ENCODE results near the gene RSF1. TPM values are rescaled to one million over a fixed set of nuclear protein-coding genes. Genes with fewer than 3 reads are reported as not detected.

Gene RSF1
- total RNA-seq, 1 donor from 2014 or later = 68.8 TPM

- Mint-ChIP-seq H3K4me3 (no peak overlapping the region), H3K9me3 (no peaks in the 10 kb centered on the region), H3K4me1 (peaks cover 16% of the 10 kb centered on the region), H3K27me3 (no peaks in the 10 kb centered on the region), H3K27ac (no peak overlapping the region), H3K36me3 (ENCODE audit: low read depth) (peaks cover 45% of the 10 kb centered on the region)
- no peak for TF ChIP-seq CTCF (IDR thresholded peaks at IDR 0.05)
- POLR2A ChIA-PET = no interaction called here
- intact Hi-C loops (cut with micrococcal nuclease) = no loop called here
- CTCF ChIA-PET = interaction anchor here (0.6 kb wide), 1 partner anchor 93 kb away, joined by 3 read pairs; no protein-coding TSS in a partner anchor
- ATAC-seq (ENCODE audit: low read depth) (no peak), DNase-seq (no peak)
Observed at GRCh38 chr11:77710358-77710757, 110.2 kb downstream of the RSF1 start.

- POLR2A ChIA-PET = interaction anchor here (0.7 kb wide), 2 partner anchors 77 to 87 kb away, joined by 5 read pairs; no protein-coding TSS in a partner anchor
- no peaks in the 10 kb centered on the region for H3K9me3 Mint-ChIP-seq
- no peaks in the 10 kb centered on the region for H3K27me3 Mint-ChIP-seq
- H3K4me3 Mint-ChIP-seq = no peak overlapping the region
- peaks cover 12% of the 10 kb centered on the region for H3K4me1 Mint-ChIP-seq
- peaks cover 48% of the 10 kb centered on the region for H3K36me3 Mint-ChIP-seq (ENCODE audit: low read depth)
- DNase-seq (no peak), ATAC-seq (ENCODE audit: low read depth) (no peak)
- intact Hi-C loops (cut with micrococcal nuclease) = no loop called here
- H3K27ac Mint-ChIP-seq = no peak overlapping the region
- CTCF ChIA-PET = no interaction called here
- TF ChIP-seq CTCF (IDR thresholded peaks at IDR 0.05) = no peak
Observed at GRCh38 chr11:77705876-77706579, 114.5 kb downstream of the RSF1 start.

- H3K27ac Mint-ChIP-seq = no peak overlapping the region
- intact Hi-C loops (cut with micrococcal nuclease) = no loop called here
- H3K4me3 Mint-ChIP-seq = no peak overlapping the region
- no peaks in the 10 kb centered on the region for H3K27me3 Mint-ChIP-seq
- ChIA-PET POLR2A (no interaction called here), CTCF (no interaction called here)
- no peak for TF ChIP-seq CTCF (IDR thresholded peaks at IDR 0.05)
- ATAC-seq (ENCODE audit: low read depth) (no peak), DNase-seq (no peak)
- H3K9me3 Mint-ChIP-seq = no peaks in the 10 kb centered on the region
- peaks cover 11% of the 10 kb centered on the region for H3K4me1 Mint-ChIP-seq
- peaks cover 50% of the 10 kb centered on the region for H3K36me3 Mint-ChIP-seq (ENCODE audit: low read depth)
Observed at GRCh38 chr11:77705195-77705875, 115.2 kb downstream of the RSF1 start.

GRCh38 chr11:77704029-77704428 lies 116.5 kb downstream of the RSF1 start:
- no peak overlapping the region for H3K4me3 Mint-ChIP-seq
- H3K27me3 Mint-ChIP-seq = no peaks in the 10 kb centered on the region
- POLR2A ChIA-PET = interaction anchor here (0.6 kb wide), 1 partner anchor 25 kb away, joined by 3 read pairs; no protein-coding TSS in a partner anchor
- CTCF ChIA-PET = no interaction called here
- ATAC-seq (ENCODE audit: low read depth) (no peak), DNase-seq (no peak)
- no peaks in the 10 kb centered on the region for H3K9me3 Mint-ChIP-seq
- H3K36me3 Mint-ChIP-seq (ENCODE audit: low read depth) = peaks cover 55% of the 10 kb centered on the region
- peaks cover 9% of the 10 kb centered on the region for H3K4me1 Mint-ChIP-seq
- no peak for TF ChIP-seq CTCF (IDR thresholded peaks at IDR 0.05)
- intact Hi-C loops (cut with micrococcal nuclease) = no loop called here
- H3K27ac Mint-ChIP-seq = no peak overlapping the region

GRCh38 chr11:77699425-77699824 lies 121.1 kb downstream of the RSF1 start:
- Mint-ChIP-seq H3K4me3 (no peak overlapping the region), H3K27me3 (no peaks in the 10 kb centered on the region), H3K4me1 (no peaks in the 10 kb centered on the region), H3K27ac (no peak overlapping the region), H3K36me3 (ENCODE audit: low read depth) (peaks cover 72% of the 10 kb centered on the region), H3K9me3 (no peaks in the 10 kb centered on the region)
- no peak for TF ChIP-seq CTCF (IDR thresholded peaks at IDR 0.05)
- intact Hi-C loops (cut with micrococcal nuclease) = no loop called here
- ATAC-seq (ENCODE audit: low read depth) (no peak), DNase-seq (no peak)
- ChIA-PET POLR2A (no interaction called here), CTCF (no interaction called here)

Data from activated B cell treated with CpG ODN at 0.5 μM for 24 hours (primary cell).